IMR-90 (cell line): ENCODE data around the gene SECTM1. TPM values are rescaled to one million over a fixed set of nuclear protein-coding genes. Genes with fewer than 3 reads are reported as not detected.

Source experiments
- ATAC-seq: fragments of 200-7000 bp; cut with Tn5 transposase; 2 replicates; pipeline ENCODE4 v1.9.1; 2020; ENCODE audit warnings: low read depth, mild to moderate bottlenecking, moderate library complexity
- BruUV-seq: library from RNA; stranded (reverse); fragments of 400-500 nt; replicated peaks from 2 replicates; lab custom pipeline; 2021; lab: Mats Ljungman, UMichigan
- CTCF ChIA-PET: fragments of 300-600 bp; formaldehyde crosslinking; extraction: SDS; loops from one replicate; lab custom pipeline; 2021; ENCODE audit warnings: antibody characterized with exemption; lab: Yijun Ruan, JAX
- POLR2A ChIA-PET: fragments of 300-600 bp; sonication (Branson Sonifier 250); formaldehyde crosslinking; loops from one replicate; lab custom pipeline; 2022; ENCODE audit warnings: antibody characterized with exemption; ENCODE audit not compliant: unreplicated experiment; lab: Charles Lee
- DNase-seq: peaks from one replicate; pipeline ENCODE4 v3.0.0; 2013
- H2AFZ ChIP-seq: replicated peaks from 2 replicates; pipeline ENCODE3; 2013; ENCODE audit warnings: low read length, mild to moderate bottlenecking; ENCODE audit not compliant: poor library complexity
- H2AK5ac ChIP-seq: 2 replicates; pipeline ENCODE4 v1.6.1; 2013; ENCODE audit warnings: low read depth, low read length, inconsistent platforms
- H2AK9ac ChIP-seq: replicated peaks from 2 replicates; pipeline ENCODE3; 2013; ENCODE audit warnings: mild to moderate bottlenecking, low read depth, low read length, moderate library complexity; ENCODE audit not compliant: poor library complexity
- H2BK120ac ChIP-seq: 2 replicates; pipeline ENCODE4 v1.6.1; 2013; ENCODE audit warnings: low read depth, low read length, inconsistent platforms
- H2BK15ac ChIP-seq: 3 replicates; pipeline ENCODE4 v1.6.1; 2013; ENCODE audit warnings: low read depth, low read length, inconsistent platforms
- H2BK20ac ChIP-seq: 2 replicates; pipeline ENCODE4 v1.6.1; 2013; ENCODE audit warnings: low read depth, mild to moderate bottlenecking, inconsistent platforms, low read length, moderate library complexity
- H2BK5ac ChIP-seq: 2 replicates; pipeline ENCODE4 v1.6.1; 2013; ENCODE audit warnings: mild to moderate bottlenecking, low read depth, low read length, inconsistent platforms; ENCODE audit not compliant: poor library complexity, severe bottlenecking
- H3K14ac ChIP-seq: replicated peaks from 2 replicates; pipeline ENCODE4 v1.6.1; 2013; ENCODE audit warnings: low read depth, low read length, inconsistent platforms
- H3K18ac ChIP-seq: 2 replicates; pipeline ENCODE4 v1.6.1; 2013; ENCODE audit warnings: low read depth, low read length, control low read depth
- H3K23ac ChIP-seq: 2 replicates; pipeline ENCODE4 v1.6.1; 2013; ENCODE audit warnings: low read depth, low read length, inconsistent platforms
- H3K27ac ChIP-seq: 2 replicates; pipeline ENCODE4 v1.5.1; 2013; ENCODE audit warnings: mild to moderate bottlenecking, control low read depth, low read length; ENCODE audit not compliant: insufficient read depth
- H3K27me3 ChIP-seq: 2 replicates; pipeline ENCODE4 v1.6.1; 2013; ENCODE audit warnings: low read length; ENCODE audit not compliant: control insufficient read depth, insufficient read depth
- H3K36me3 ChIP-seq: 2 replicates; pipeline ENCODE4 v1.6.1; 2013; ENCODE audit warnings: low read length, mixed read lengths; ENCODE audit not compliant: control insufficient read depth, insufficient read depth
- H3K4ac ChIP-seq: 2 replicates; pipeline ENCODE4 v1.6.1; 2013; ENCODE audit warnings: low read depth, low read length, inconsistent platforms
- H3K4me1 ChIP-seq: 2 replicates; pipeline ENCODE4 v1.6.1; 2013; ENCODE audit warnings: low read length, mixed read lengths; ENCODE audit not compliant: control insufficient read depth, insufficient read depth
- H3K4me2 ChIP-seq: 2 replicates; pipeline ENCODE4 v1.6.1; 2013; ENCODE audit warnings: low read depth, mild to moderate bottlenecking, control low read depth, low read length, moderate library complexity
- H3K4me3 ChIP-seq: 2 replicates; pipeline ENCODE4 v1.5.1; 2013; ENCODE audit warnings: low read depth, mild to moderate bottlenecking, control low read depth, low read length, moderate library complexity; ENCODE audit not compliant: insufficient read depth
- H3K56ac ChIP-seq: 2 replicates; pipeline ENCODE4 v1.6.1; 2013; ENCODE audit warnings: low read length, inconsistent platforms; ENCODE audit not compliant: insufficient read depth; ENCODE audit errors: extremely low read depth
- H3K79me1 ChIP-seq, 2 experiments: 2 replicates each; pipeline ENCODE4 v1.6.1; 2013; ENCODE audit warnings: low read length in 2 of 2, inconsistent platforms in 1 of 2, low read depth in 1 of 2
- H3K9ac ChIP-seq: 2 replicates; pipeline ENCODE4 v1.6.1; 2013; ENCODE audit warnings: low read depth, low read length, control low read depth
- H3K9me1 ChIP-seq: 2 replicates; pipeline ENCODE4 v1.6.1; 2013; ENCODE audit warnings: low read length, inconsistent platforms; ENCODE audit not compliant: insufficient read depth
- H3K9me3 ChIP-seq: 2 replicates; pipeline ENCODE4 v1.6.1; 2013; ENCODE audit warnings: low read length; ENCODE audit not compliant: control insufficient read depth, insufficient read depth
- H4K20me1 ChIP-seq: 2 replicates; pipeline ENCODE4 v1.6.1; 2013; ENCODE audit warnings: low read length, inconsistent platforms; ENCODE audit not compliant: insufficient read depth
- H4K5ac ChIP-seq: 2 replicates; pipeline ENCODE4 v1.6.1; 2013; ENCODE audit warnings: mild to moderate bottlenecking, low read depth, low read length, control low read depth
- H4K8ac ChIP-seq, 2 experiments: 2 replicates each; pipeline ENCODE4 v1.6.1; 2013; ENCODE audit warnings: low read depth in 2 of 2, low read length in 2 of 2, control low read depth in 1 of 2, inconsistent platforms in 1 of 2
- H4K91ac ChIP-seq: 2 replicates; pipeline ENCODE4 v1.6.1; 2013; ENCODE audit warnings: low read depth, low read length, inconsistent platforms; ENCODE audit not compliant: insufficient read depth
- CHD1 ChIP-seq: IDR thresholded peaks from 2 replicates; pipeline ENCODE4 v1.6.1; 2012; ENCODE audit warnings: low read depth, low read length, improper control_type of control experiment
- SMC3 ChIP-seq: fragments of 150-350 bp; IDR thresholded peaks from 2 replicates; pipeline ENCODE4 v1.6.1; 2016; ENCODE audit warnings: low read depth, mild to moderate bottlenecking, antibody characterized with exemption, low read length, moderate library complexity
- WGBS, 2 experiments: methylation state at CpG; one replicate each; pipeline versions ENCODE4 v1.1.5 to v1.1.7; 2013; ENCODE audit warnings: missing lambda C conversion rate in 2 of 2; ENCODE audit not compliant: insufficient read length in 1 of 2; ENCODE audit errors: extremely low coverage in 2 of 2; 5-methylcytosine and 5-hydroxymethylcytosine counted together
- dilution Hi-C: fragments of 300-500 bp; cut with HindIII; formaldehyde crosslinking; loops from one replicate; pipeline ENCODE4 v1.14.3; 2018; ENCODE audit warnings: low sequenced_read_pairs; ENCODE audit not compliant: unreplicated experiment
- in situ Hi-C: fragments of 300-500 bp; cut with MboI; formaldehyde crosslinking; loops from 3 replicates; pipeline ENCODE4 v1.14.3; 2019; ENCODE audit warnings: low sequenced_read_pairs, inconsistent platforms, mixed read lengths
- intact Hi-C: fragments of 100-400 bp; cut with micrococcal nuclease; formaldehyde crosslinking; loops from 2 replicates; pipeline ENCODE4 v1.10.0; 2022
- polyA plus RNA-seq, 3 experiments: library from polyadenylated mRNA; depleted of rRNA; stranded (reverse); fragments of >200 nt; gene quantifications; 2 replicates each; pipeline ENCODE4 v1.2.3, GENCODE V29; 2012; ENCODE audit warnings: low replicate concordance in 1 of 3
- total RNA-seq: library from RNA; depleted of rRNA; stranded (reverse); fragments of >200 nt; gene quantifications from 2 replicates; pipeline ENCODE4 v1.2.3, GENCODE V29; 2012

Gene SECTM1
- total and polyA plus RNA-seq, 2 of the 4 experiments (the other 2 are of a cell fraction): 2.3 to 4.4 TPM

- in situ Hi-C loops: no loop called here
- ChIA-PET CTCF (no interaction called here), POLR2A (no interaction called here)
- Histone ChIP-seq H2AFZ (no peak overlapping the region), H2BK20ac (no peak overlapping the region), H2AK5ac (no peak overlapping the region), H3K4me2 (no peak overlapping the region), H3K79me1 (no peaks in the 10 kb centered on the region), H2BK5ac (no peak overlapping the region), H4K20me1 (no peaks in the 10 kb centered on the region; the same call in 1 of the 2 replicates), H3K4ac (no peak overlapping the region), H4K5ac (no peak overlapping the region), H3K9ac (no peak overlapping the region), H3K4me3 (no peak overlapping the region), H3K18ac (no peak overlapping the region), H3K23ac (no peak overlapping the region), H3K56ac (no peak overlapping the region), H3K9me3 (no peaks in the 10 kb centered on the region), H4K91ac (no peak overlapping the region), H3K36me3 (no peaks in the 10 kb centered on the region), H2BK15ac (no peak overlapping the region), H3K9me1 (peaks cover 7% of the 10 kb centered on the region; the same call in 1 of the 2 replicates), H3K4me1 (no peaks in the 10 kb centered on the region), H3K14ac (no peak overlapping the region), H2BK120ac (no peak overlapping the region), H2AK9ac (no peak overlapping the region), H4K8ac (no peak overlapping the region), H3K27me3 (peaks cover 36% of the 10 kb centered on the region), H3K27ac (no peak overlapping the region)
- TF ChIP-seq CHD1 (no peak), SMC3 (no peak)
- ATAC-seq: no peak
- BruUV-seq: no TSS peak
- dilution Hi-C loops: no loop called here
- no peak for DNase-seq
- intact Hi-C loops: no loop called here
- WGBS, 2 experiments: 94% methylated on average over 20 of the region's 20 CpGs; no CpG with 5 or more reads in 1 of the 2 experiments
Observed at GRCh38 chr17:82318169-82318498, 15.4 kb downstream of the SECTM1 start.
